Transverse colon (tissue), 3 donors: ENCODE measurements around the gene AARSD1.

ENCODE experiments used
- POLR2A ChIP-seq: fragments of 450-650 bp; IDR thresholded peaks from one replicate; pipeline ENCODE4 v1.6.1; 2016; ENCODE audit warnings: antibody characterized with exemption, mild to moderate bottlenecking, moderate library complexity
- TF ChIP-seq, protein P1 (sequence below), 5 experiments: fragments of 200-600 bp in 3 of 5; fragments of 450-650 bp in 2 of 5; sonication (generic) in 3 of 5; IDR thresholded peaks; 1 replicate in 2 of 5; 2 replicates in 3 of 5; pipeline ENCODE4 v1.5.1; 2016 to 2017; ENCODE audit warnings: antibody characterized with exemption in 5 of 5, inconsistent platforms in 3 of 5, mild to moderate bottlenecking in 2 of 5, moderate library complexity in 1 of 5

- no peak for TF ChIP-seq POLR2A
- TF ChIP-seq, protein P1, sequence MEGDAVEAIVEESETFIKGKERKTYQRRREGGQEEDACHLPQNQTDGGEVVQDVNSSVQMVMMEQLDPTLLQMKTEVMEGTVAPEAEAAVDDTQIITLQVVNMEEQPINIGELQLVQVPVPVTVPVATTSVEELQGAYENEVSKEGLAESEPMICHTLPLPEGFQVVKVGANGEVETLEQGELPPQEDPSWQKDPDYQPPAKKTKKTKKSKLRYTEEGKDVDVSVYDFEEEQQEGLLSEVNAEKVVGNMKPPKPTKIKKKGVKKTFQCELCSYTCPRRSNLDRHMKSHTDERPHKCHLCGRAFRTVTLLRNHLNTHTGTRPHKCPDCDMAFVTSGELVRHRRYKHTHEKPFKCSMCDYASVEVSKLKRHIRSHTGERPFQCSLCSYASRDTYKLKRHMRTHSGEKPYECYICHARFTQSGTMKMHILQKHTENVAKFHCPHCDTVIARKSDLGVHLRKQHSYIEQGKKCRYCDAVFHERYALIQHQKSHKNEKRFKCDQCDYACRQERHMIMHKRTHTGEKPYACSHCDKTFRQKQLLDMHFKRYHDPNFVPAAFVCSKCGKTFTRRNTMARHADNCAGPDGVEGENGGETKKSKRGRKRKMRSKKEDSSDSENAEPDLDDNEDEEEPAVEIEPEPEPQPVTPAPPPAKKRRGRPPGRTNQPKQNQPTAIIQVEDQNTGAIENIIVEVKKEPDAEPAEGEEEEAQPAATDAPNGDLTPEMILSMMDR (IDR thresholded peaks at IDR 0.05), result no peak
These were observed 39.4 kb upstream of the AARSD1 start for GRCh38 chr17:43003542-43004172.
